ENCODE measurements around the gene RBM26. TPM values are rescaled to one million over a fixed set of nuclear protein-coding genes. Genes with fewer than 3 reads are reported as not detected.

RBM26 gene
- total and polyA plus RNA-seq, 9 donors = 32.4 to 60.3 (median 48.2) TPM

GRCh38 chr13:79349011-79349410 is 57.0 kb downstream of the RBM26 start:
- Histone ChIP-seq H3K4me3 (ENCODE audit: low read length) (no peak overlapping the region), H3K4me1 (ENCODE audit: control insufficient read depth, insufficient read depth, low read length) (no peaks in the 10 kb centered on the region), H3K27me3 (ENCODE audit: control insufficient read depth, insufficient read depth, low read length) (no peaks in the 10 kb centered on the region), H3K36me3 (ENCODE audit: control insufficient read depth, insufficient read depth, low read length) (peaks cover 6% of the 10 kb centered on the region), H3K27ac (ENCODE audit: low read length) (no peak overlapping the region), H3K9me3 (replicated peaks; ENCODE audit: control insufficient read depth, low read depth, low read length) (no peaks in the 10 kb centered on the region)
- WGBS (ENCODE audit: insufficient coverage) = no CpG with 5 or more reads among the region's 3 CpGs
- no peak for DNase-seq

GRCh38 chr13:79346300-79346914 is 59.6 kb downstream of the RBM26 start:
- no peak for DNase-seq
- Histone ChIP-seq H3K4me3 (ENCODE audit: low read length) (no peak overlapping the region), H3K36me3 (ENCODE audit: control insufficient read depth, insufficient read depth, low read length) (peaks cover 6% of the 10 kb centered on the region), H3K4me1 (ENCODE audit: control insufficient read depth, insufficient read depth, low read length) (no peaks in the 10 kb centered on the region), H3K27me3 (ENCODE audit: control insufficient read depth, insufficient read depth, low read length) (no peaks in the 10 kb centered on the region), H3K9me3 (replicated peaks; ENCODE audit: control insufficient read depth, low read depth, low read length) (no peaks in the 10 kb centered on the region), H3K27ac (ENCODE audit: low read length) (no peak overlapping the region)
- no CpG with 5 or more reads among the region's 6 CpGs for WGBS (ENCODE audit: insufficient coverage)

GRCh38 chr13:79341202-79341601 is 64.9 kb downstream of the RBM26 start:
- H3K9me3 ChIP-seq (replicated peaks; ENCODE audit: control insufficient read depth, low read depth, low read length) = no peaks in the 10 kb centered on the region
- H3K36me3 ChIP-seq (ENCODE audit: control insufficient read depth, insufficient read depth, low read length) = peaks cover 12% of the 10 kb centered on the region
- DNase-seq = no peak
- no peak overlapping the region for H3K27ac ChIP-seq (ENCODE audit: low read length)
- no peaks in the 10 kb centered on the region for H3K4me1 ChIP-seq (ENCODE audit: control insufficient read depth, insufficient read depth, low read length)
- no peak overlapping the region for H3K4me3 ChIP-seq (ENCODE audit: low read length)
- H3K27me3 ChIP-seq (ENCODE audit: control insufficient read depth, insufficient read depth, low read length) = no peaks in the 10 kb centered on the region
- WGBS (ENCODE audit: insufficient coverage) = no CpG with 5 or more reads among the region's 1 CpG

GRCh38 chr13:79340490-79340889 is 65.6 kb downstream of the RBM26 start:
- Histone ChIP-seq H3K9me3 (replicated peaks; ENCODE audit: control insufficient read depth, low read depth, low read length) (no peaks in the 10 kb centered on the region), H3K36me3 (ENCODE audit: control insufficient read depth, insufficient read depth, low read length) (peaks cover 14% of the 10 kb centered on the region)

GRCh38 chr13:79338343-79338742 is 67.7 kb downstream of the RBM26 start:
- H3K36me3 ChIP-seq (ENCODE audit: control insufficient read depth, insufficient read depth, low read length) = peaks cover 16% of the 10 kb centered on the region
- no peak overlapping the region for H3K27ac ChIP-seq (ENCODE audit: low read length)
- 100% methylated on average over 1 of the region's 3 CpGs for WGBS (ENCODE audit: insufficient coverage)
- no peaks in the 10 kb centered on the region for H3K9me3 ChIP-seq (replicated peaks; ENCODE audit: control insufficient read depth, low read depth, low read length)
- no peak overlapping the region for H3K4me3 ChIP-seq (ENCODE audit: low read length)
- no peaks in the 10 kb centered on the region for H3K27me3 ChIP-seq (ENCODE audit: control insufficient read depth, insufficient read depth, low read length)
- no peaks in the 10 kb centered on the region for H3K4me1 ChIP-seq (ENCODE audit: control insufficient read depth, insufficient read depth, low read length)
- no peak for DNase-seq

More at GRCh38 chr13:79340490-79340889, 65.6 kb downstream of the RBM26 start:
- Histone ChIP-seq H3K4me3 (ENCODE audit: low read length) (no peak overlapping the region), H3K27me3 (ENCODE audit: control insufficient read depth, insufficient read depth, low read length) (no peaks in the 10 kb centered on the region), H3K4me1 (ENCODE audit: control insufficient read depth, insufficient read depth, low read length) (no peaks in the 10 kb centered on the region), H3K27ac (ENCODE audit: low read length) (no peak overlapping the region)
- WGBS (ENCODE audit: insufficient coverage) = no CpG with 5 or more reads among the region's 2 CpGs
- no peak for DNase-seq

- Histone ChIP-seq H3K9me3 (replicated peaks; ENCODE audit: control insufficient read depth, low read depth, low read length) (no peaks in the 10 kb centered on the region), H3K4me3 (ENCODE audit: low read length) (no peak overlapping the region), H3K36me3 (ENCODE audit: control insufficient read depth, insufficient read depth, low read length) (peaks cover 16% of the 10 kb centered on the region), H3K27me3 (ENCODE audit: control insufficient read depth, insufficient read depth, low read length) (no peaks in the 10 kb centered on the region), H3K4me1 (ENCODE audit: control insufficient read depth, insufficient read depth, low read length) (no peaks in the 10 kb centered on the region), H3K27ac (ENCODE audit: low read length) (no peak overlapping the region)
- WGBS (ENCODE audit: insufficient coverage) = 93% methylated on average over 9 of the region's 12 CpGs
- no peak for DNase-seq
These were observed 69.1 kb downstream of the RBM26 start for GRCh38 chr13:79336966-79337365.

GRCh38 chr13:79328510-79328909 is 77.5 kb downstream of the RBM26 start:
- Histone ChIP-seq H3K9me3 (replicated peaks; ENCODE audit: control insufficient read depth, low read depth, low read length) (no peaks in the 10 kb centered on the region), H3K27ac (ENCODE audit: low read length) (no peak overlapping the region), H3K27me3 (ENCODE audit: control insufficient read depth, insufficient read depth, low read length) (no peaks in the 10 kb centered on the region), H3K4me1 (ENCODE audit: control insufficient read depth, insufficient read depth, low read length) (no peaks in the 10 kb centered on the region), H3K36me3 (ENCODE audit: control insufficient read depth, insufficient read depth, low read length) (peaks cover 5% of the 10 kb centered on the region), H3K4me3 (ENCODE audit: low read length) (no peak overlapping the region)
- DNase-seq = no peak
- WGBS (ENCODE audit: insufficient coverage) = no CpG with 5 or more reads among the region's 1 CpG

- DNase-seq = no peak
- no peak overlapping the region for H3K4me3 ChIP-seq (ENCODE audit: low read length)
- H3K9me3 ChIP-seq (replicated peaks; ENCODE audit: control insufficient read depth, low read depth, low read length) = no peaks in the 10 kb centered on the region
- no peaks in the 10 kb centered on the region for H3K4me1 ChIP-seq (ENCODE audit: control insufficient read depth, insufficient read depth, low read length)
- no CpG with 5 or more reads among the region's 1 CpG for WGBS (ENCODE audit: insufficient coverage)
- H3K36me3 ChIP-seq (ENCODE audit: control insufficient read depth, insufficient read depth, low read length) = peaks cover 7% of the 10 kb centered on the region
- no peaks in the 10 kb centered on the region for H3K27me3 ChIP-seq (ENCODE audit: control insufficient read depth, insufficient read depth, low read length)
- H3K27ac ChIP-seq (ENCODE audit: low read length) = no peak overlapping the region
These were observed 85.6 kb downstream of the RBM26 start for GRCh38 chr13:79320433-79320832.

- peaks cover 2% of the 10 kb centered on the region for H3K36me3 ChIP-seq (ENCODE audit: control insufficient read depth, insufficient read depth, low read length)
These were observed 87.4 kb downstream of the RBM26 start for GRCh38 chr13:79318664-79319063.

GRCh38 chr13:79317856-79318255 is 88.2 kb downstream of the RBM26 start:
- no CpG with 5 or more reads among the region's 2 CpGs for WGBS (ENCODE audit: insufficient coverage)

More at GRCh38 chr13:79318664-79319063, 87.4 kb downstream of the RBM26 start:
- WGBS (ENCODE audit: insufficient coverage) = no CpG with 5 or more reads among the region's 4 CpGs
- Histone ChIP-seq H3K4me3 (ENCODE audit: low read length) (no peak overlapping the region), H3K27me3 (ENCODE audit: control insufficient read depth, insufficient read depth, low read length) (no peaks in the 10 kb centered on the region), H3K9me3 (replicated peaks; ENCODE audit: control insufficient read depth, low read depth, low read length) (no peaks in the 10 kb centered on the region), H3K27ac (ENCODE audit: low read length) (no peak overlapping the region), H3K4me1 (ENCODE audit: control insufficient read depth, insufficient read depth, low read length) (no peaks in the 10 kb centered on the region)
- no peak for DNase-seq

GRCh38 chr13:79314652-79315051 is 91.4 kb downstream of the RBM26 start:
- no peak for DNase-seq
- WGBS (ENCODE audit: insufficient coverage) = no CpG with 5 or more reads among the region's 3 CpGs
- H3K27ac ChIP-seq (ENCODE audit: low read length) = no peak overlapping the region
- no peaks in the 10 kb centered on the region for H3K36me3 ChIP-seq (ENCODE audit: control insufficient read depth, insufficient read depth, low read length)
- no peaks in the 10 kb centered on the region for H3K9me3 ChIP-seq (replicated peaks; ENCODE audit: control insufficient read depth, low read depth, low read length)
- no peaks in the 10 kb centered on the region for H3K27me3 ChIP-seq (ENCODE audit: control insufficient read depth, insufficient read depth, low read length)
- no peak overlapping the region for H3K4me3 ChIP-seq (ENCODE audit: low read length)
- no peaks in the 10 kb centered on the region for H3K4me1 ChIP-seq (ENCODE audit: control insufficient read depth, insufficient read depth, low read length)

More at GRCh38 chr13:79317856-79318255, 88.2 kb downstream of the RBM26 start:
- Histone ChIP-seq H3K4me1 (ENCODE audit: control insufficient read depth, insufficient read depth, low read length) (no peaks in the 10 kb centered on the region), H3K9me3 (replicated peaks; ENCODE audit: control insufficient read depth, low read depth, low read length) (no peaks in the 10 kb centered on the region), H3K27me3 (ENCODE audit: control insufficient read depth, insufficient read depth, low read length) (no peaks in the 10 kb centered on the region), H3K27ac (ENCODE audit: low read length) (no peak overlapping the region), H3K4me3 (ENCODE audit: low read length) (no peak overlapping the region), H3K36me3 (ENCODE audit: control insufficient read depth, insufficient read depth, low read length) (peaks cover 2% of the 10 kb centered on the region)
- DNase-seq = no peak
